HepG2 (cell line): ENCODE measurements around the gene SEBOX. TPM values are rescaled to one million over a fixed set of nuclear protein-coding genes. Genes with fewer than 3 reads are reported as not detected.

ENCODE experiments used
- AKAP8 ChIP-seq: sonication (generic); formaldehyde crosslinking; IDR thresholded peaks from 2 replicates; pipeline ENCODE4 v1.5.1; 2020; ENCODE audit warnings: mild to moderate bottlenecking, missing genetic modification reagents
- DMAP1 ChIP-seq: IDR thresholded peaks from 2 replicates; pipeline ENCODE4 v1.6.1; 2016
- FOXO1 ChIP-seq: sonication (generic); formaldehyde crosslinking; IDR thresholded peaks from 2 replicates; pipeline ENCODE4 v1.4.0; 2020; ENCODE audit warnings: missing genetic modification reagents
- HOXA3 ChIP-seq: sonication (generic); formaldehyde crosslinking; IDR thresholded peaks from 2 replicates; pipeline ENCODE4 v1.5.0; 2020; ENCODE audit warnings: missing genetic modification reagents
- IRF2 ChIP-seq: IDR thresholded peaks from 2 replicates; pipeline ENCODE4 v1.6.1; 2018; ENCODE audit warnings: missing genetic modification reagents, missing compliant biosample characterization
- KDM1A ChIP-seq: IDR thresholded peaks from 2 replicates; pipeline ENCODE4 v1.6.1; 2016; ENCODE audit warnings: missing compliant biosample characterization
- NCOA2 ChIP-seq: sonication (generic); formaldehyde crosslinking; IDR thresholded peaks from 2 replicates; pipeline ENCODE4 v1.8.0; 2022; ENCODE audit warnings: inconsistent platforms
- NFYC ChIP-seq: IDR thresholded peaks from 2 replicates; pipeline ENCODE4 v1.6.1; 2016; ENCODE audit warnings: missing genetic modification reagents, missing compliant biosample characterization
- PHF5A ChIP-seq: IDR thresholded peaks from one replicate; pipeline ENCODE4 v1.6.1; 2018; ENCODE audit warnings: low read depth, missing genetic modification reagents; ENCODE audit not compliant: unreplicated experiment
- ZFP1 ChIP-seq: IDR thresholded peaks from 2 replicates; pipeline ENCODE4 v1.6.1; 2016
- ZMYM4 ChIP-seq: sonication (generic); formaldehyde crosslinking; IDR thresholded peaks from 2 replicates; pipeline ENCODE4 v1.8.1; 2023; ENCODE audit warnings: mild to moderate bottlenecking, missing genetic modification reagents
- ZNF354B ChIP-seq: sonication (generic); formaldehyde crosslinking; IDR thresholded peaks from 2 replicates; pipeline ENCODE4 v1.8.0; 2022; ENCODE audit warnings: mild to moderate bottlenecking, missing genetic modification reagents
- ZNF619 ChIP-seq: sonication (generic); formaldehyde crosslinking; IDR thresholded peaks from 2 replicates; pipeline ENCODE4 v1.4.0; 2020; ENCODE audit warnings: mild to moderate bottlenecking, missing genetic modification reagents
- ZNF652 ChIP-seq: IDR thresholded peaks from 2 replicates; pipeline ENCODE4 v1.6.1; 2016; ENCODE audit warnings: low read depth, borderline replicate concordance
- ZNF737 ChIP-seq: sonication (generic); formaldehyde crosslinking; IDR thresholded peaks from 2 replicates; pipeline ENCODE4 v1.5.0; 2020; ENCODE audit warnings: missing genetic modification reagents, mild to moderate bottlenecking, borderline replicate concordance
- polyA plus RNA-seq, 8 experiments: library from polyadenylated mRNA; depleted of rRNA in 3 of 8; stranded (reverse) in 7 of 8; unstranded in 1 of 8; fragments of >200 nt; fragmentation: Illumina TruSeq in 4 of 8; extraction: Trizol in 4 of 8; gene quantifications; 2 replicates each; pipeline versions ENCODE4 v1.2.1 to v1.2.3, GENCODE V29; 2011 to 2016; ENCODE audit warnings: low read depth in 4 of 8, missing spikeins in 1 of 8, mixed read lengths in 1 of 8; ENCODE audit not compliant: insufficient read depth in 1 of 8
- total RNA-seq, 5 experiments: library from RNA; depleted of rRNA; stranded (reverse); fragments of >200 nt; fragmentation: Illumina TruSeq; extraction: Trizol; gene quantifications; 2 replicates each; pipeline ENCODE4 v1.2.3, GENCODE V29; 2016; ENCODE audit warnings: low read depth in 1 of 5
- TF ChIP-seq, protein P1 (sequence below): sonication (generic); formaldehyde crosslinking; IDR thresholded peaks from 2 replicates; pipeline ENCODE4 v1.4.0; 2020; ENCODE audit warnings: missing genetic modification reagents
- TF ChIP-seq, protein P2 (sequence below): IDR thresholded peaks from 2 replicates; pipeline ENCODE4 v1.6.1; 2016; ENCODE audit warnings: missing compliant biosample characterization, missing genetic modification reagents, borderline replicate concordance
- TF ChIP-seq, protein P3 (sequence below): sonication (generic); formaldehyde crosslinking; conservative IDR thresholded peaks from 2 replicates; pipeline ENCODE4 v1.4.0; 2020; ENCODE audit warnings: missing genetic modification reagents
- TF ChIP-seq, protein P4 (sequence below): sonication (generic); formaldehyde crosslinking; IDR thresholded peaks from 2 replicates; pipeline ENCODE4 v1.4.0; 2020; ENCODE audit warnings: mild to moderate bottlenecking, missing genetic modification reagents
- TF ChIP-seq, protein P5 (sequence below): IDR thresholded peaks from 2 replicates; pipeline ENCODE4 v1.6.1; 2016
- TF ChIP-seq, protein P6 (sequence below): sonication (generic); formaldehyde crosslinking; IDR thresholded peaks from 2 replicates; pipeline ENCODE4 v1.8.0; 2022; ENCODE audit warnings: missing genetic modification reagents, mild to moderate bottlenecking, moderate library complexity, borderline replicate concordance

SEBOX gene
- total and polyA plus RNA-seq, 2 of the 13 experiments (the other 11 are each of a cell fraction or from before 2014, with no cell fraction given): not detected

DNA sequence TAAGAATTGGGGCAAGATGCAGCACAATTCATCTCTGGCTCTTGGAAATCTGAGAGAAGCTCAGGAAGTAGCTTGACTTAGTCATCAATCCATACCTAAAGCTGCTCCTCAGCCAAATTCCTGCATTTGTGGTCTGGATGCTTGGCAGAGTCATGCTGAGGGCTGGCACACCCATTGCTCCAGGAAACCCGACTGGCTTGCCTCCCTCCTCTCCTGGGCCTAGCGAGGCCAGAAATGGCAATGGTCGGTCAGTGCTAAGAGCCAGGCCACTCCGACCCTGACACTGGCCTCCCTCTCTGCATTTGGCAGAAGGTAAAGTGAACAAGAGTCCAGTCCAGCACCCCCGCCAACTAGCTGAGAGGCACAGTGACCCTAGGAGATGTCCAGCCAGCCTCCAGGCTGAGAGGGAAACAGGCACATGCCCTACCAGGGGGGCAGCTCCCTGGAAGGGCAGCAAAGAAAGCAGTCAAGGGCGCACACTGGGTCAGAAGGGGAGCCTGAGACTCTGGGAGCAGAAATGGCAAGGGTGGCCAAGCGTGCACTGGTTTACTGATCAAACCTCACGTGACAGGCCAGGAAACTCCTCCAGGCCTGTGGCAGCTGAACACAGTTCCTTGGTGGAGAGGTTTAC, 17.6 kb downstream of the SEBOX start (continued):
- TF ChIP-seq, protein P1, sequence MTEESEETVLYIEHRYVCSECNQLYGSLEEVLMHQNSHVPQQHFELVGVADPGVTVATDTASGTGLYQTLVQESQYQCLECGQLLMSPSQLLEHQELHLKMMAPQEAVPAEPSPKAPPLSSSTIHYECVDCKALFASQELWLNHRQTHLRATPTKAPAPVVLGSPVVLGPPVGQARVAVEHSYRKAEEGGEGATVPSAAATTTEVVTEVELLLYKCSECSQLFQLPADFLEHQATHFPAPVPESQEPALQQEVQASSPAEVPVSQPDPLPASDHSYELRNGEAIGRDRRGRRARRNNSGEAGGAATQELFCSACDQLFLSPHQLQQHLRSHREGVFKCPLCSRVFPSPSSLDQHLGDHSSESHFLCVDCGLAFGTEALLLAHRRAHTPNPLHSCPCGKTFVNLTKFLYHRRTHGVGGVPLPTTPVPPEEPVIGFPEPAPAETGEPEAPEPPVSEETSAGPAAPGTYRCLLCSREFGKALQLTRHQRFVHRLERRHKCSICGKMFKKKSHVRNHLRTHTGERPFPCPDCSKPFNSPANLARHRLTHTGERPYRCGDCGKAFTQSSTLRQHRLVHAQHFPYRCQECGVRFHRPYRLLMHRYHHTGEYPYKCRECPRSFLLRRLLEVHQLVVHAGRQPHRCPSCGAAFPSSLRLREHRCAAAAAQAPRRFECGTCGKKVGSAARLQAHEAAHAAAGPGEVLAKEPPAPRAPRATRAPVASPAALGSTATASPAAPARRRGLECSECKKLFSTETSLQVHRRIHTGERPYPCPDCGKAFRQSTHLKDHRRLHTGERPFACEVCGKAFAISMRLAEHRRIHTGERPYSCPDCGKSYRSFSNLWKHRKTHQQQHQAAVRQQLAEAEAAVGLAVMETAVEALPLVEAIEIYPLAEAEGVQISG: no peak
- no peak for TF ChIP-seq HOXA3 (CRISPR knock-in tag)
- TF ChIP-seq PHF5A (CRISPR knock-in tag): no peak
- 0 out of 2 replicates have a peak, but pooled peaks have one; percentile 12 for TF ChIP-seq ZNF619 (CRISPR knock-in tag)
- TF ChIP-seq FOXO1: no peak
- TF ChIP-seq ZNF652 (CRISPR knock-in tag): no peak
- TF ChIP-seq, protein P2, sequence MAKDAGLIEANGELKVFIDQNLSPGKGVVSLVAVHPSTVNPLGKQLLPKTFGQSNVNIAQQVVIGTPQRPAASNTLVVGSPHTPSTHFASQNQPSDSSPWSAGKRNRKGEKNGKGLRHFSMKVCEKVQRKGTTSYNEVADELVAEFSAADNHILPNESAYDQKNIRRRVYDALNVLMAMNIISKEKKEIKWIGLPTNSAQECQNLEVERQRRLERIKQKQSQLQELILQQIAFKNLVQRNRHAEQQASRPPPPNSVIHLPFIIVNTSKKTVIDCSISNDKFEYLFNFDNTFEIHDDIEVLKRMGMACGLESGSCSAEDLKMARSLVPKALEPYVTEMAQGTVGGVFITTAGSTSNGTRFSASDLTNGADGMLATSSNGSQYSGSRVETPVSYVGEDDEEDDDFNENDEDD (CRISPR knock-in tag): no peak
- TF ChIP-seq DMAP1: 0 out of 2 replicates have a peak, but pooled peaks have one; percentile 10
- peak; percentile 10; the same call in 1 of the 2 replicates for TF ChIP-seq AKAP8 (CRISPR knock-in tag)
- no peak for TF ChIP-seq ZFP1
- no peak for TF ChIP-seq ZNF737 (CRISPR knock-in tag)
- TF ChIP-seq ZMYM4 (CRISPR knock-in tag): no peak
- TF ChIP-seq, protein P3, sequence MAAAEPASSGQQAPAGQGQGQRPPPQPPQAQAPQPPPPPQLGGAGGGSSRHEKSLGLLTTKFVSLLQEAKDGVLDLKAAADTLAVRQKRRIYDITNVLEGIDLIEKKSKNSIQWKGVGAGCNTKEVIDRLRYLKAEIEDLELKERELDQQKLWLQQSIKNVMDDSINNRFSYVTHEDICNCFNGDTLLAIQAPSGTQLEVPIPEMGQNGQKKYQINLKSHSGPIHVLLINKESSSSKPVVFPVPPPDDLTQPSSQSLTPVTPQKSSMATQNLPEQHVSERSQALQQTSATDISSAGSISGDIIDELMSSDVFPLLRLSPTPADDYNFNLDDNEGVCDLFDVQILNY (CRISPR knock-in tag): no peak
- no peak for TF ChIP-seq NCOA2 (CRISPR knock-in tag)
- TF ChIP-seq, protein P4, sequence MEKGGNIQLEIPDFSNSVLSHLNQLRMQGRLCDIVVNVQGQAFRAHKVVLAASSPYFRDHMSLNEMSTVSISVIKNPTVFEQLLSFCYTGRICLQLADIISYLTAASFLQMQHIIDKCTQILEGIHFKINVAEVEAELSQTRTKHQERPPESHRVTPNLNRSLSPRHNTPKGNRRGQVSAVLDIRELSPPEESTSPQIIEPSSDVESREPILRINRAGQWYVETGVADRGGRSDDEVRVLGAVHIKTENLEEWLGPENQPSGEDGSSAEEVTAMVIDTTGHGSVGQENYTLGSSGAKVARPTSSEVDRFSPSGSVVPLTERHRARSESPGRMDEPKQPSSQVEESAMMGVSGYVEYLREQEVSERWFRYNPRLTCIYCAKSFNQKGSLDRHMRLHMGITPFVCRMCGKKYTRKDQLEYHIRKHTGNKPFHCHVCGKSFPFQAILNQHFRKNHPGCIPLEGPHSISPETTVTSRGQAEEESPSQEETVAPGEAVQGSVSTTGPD (CRISPR knock-in tag): no peak
- TF ChIP-seq ZNF354B (CRISPR knock-in tag): no peak
- TF ChIP-seq IRF2 (CRISPR knock-in tag): no peak
- TF ChIP-seq NFYC (CRISPR knock-in tag): no peak
- TF ChIP-seq, protein P5, sequence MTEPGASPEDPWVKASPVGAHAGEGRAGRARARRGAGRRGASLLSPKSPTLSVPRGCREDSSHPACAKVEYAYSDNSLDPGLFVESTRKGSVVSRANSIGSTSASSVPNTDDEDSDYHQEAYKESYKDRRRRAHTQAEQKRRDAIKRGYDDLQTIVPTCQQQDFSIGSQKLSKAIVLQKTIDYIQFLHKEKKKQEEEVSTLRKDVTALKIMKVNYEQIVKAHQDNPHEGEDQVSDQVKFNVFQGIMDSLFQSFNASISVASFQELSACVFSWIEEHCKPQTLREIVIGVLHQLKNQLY (CRISPR knock-in tag): no peak
- no peak for TF ChIP-seq KDM1A
- TF ChIP-seq, protein P6, sequence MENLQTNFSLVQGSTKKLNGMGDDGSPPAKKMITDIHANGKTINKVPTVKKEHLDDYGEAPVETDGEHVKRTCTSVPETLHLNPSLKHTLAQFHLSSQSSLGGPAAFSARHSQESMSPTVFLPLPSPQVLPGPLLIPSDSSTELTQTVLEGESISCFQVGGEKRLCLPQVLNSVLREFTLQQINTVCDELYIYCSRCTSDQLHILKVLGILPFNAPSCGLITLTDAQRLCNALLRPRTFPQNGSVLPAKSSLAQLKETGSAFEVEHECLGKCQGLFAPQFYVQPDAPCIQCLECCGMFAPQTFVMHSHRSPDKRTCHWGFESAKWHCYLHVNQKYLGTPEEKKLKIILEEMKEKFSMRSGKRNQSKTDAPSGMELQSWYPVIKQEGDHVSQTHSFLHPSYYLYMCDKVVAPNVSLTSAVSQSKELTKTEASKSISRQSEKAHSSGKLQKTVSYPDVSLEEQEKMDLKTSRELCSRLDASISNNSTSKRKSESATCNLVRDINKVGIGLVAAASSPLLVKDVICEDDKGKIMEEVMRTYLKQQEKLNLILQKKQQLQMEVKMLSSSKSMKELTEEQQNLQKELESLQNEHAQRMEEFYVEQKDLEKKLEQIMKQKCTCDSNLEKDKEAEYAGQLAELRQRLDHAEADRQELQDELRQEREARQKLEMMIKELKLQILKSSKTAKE (CRISPR knock-in tag): no peak
